Measurements from ENCODE around the gene SNX5. TPM values are rescaled to one million over a fixed set of nuclear protein-coding genes. Genes with fewer than 3 reads are reported as not detected.

Gene SNX5
- total and polyA plus RNA-seq, 2 of the 13 experiments (the other 11 are each of a cell fraction or from before 2014, with no cell fraction given): 664 to 1,040 TPM

DNA sequence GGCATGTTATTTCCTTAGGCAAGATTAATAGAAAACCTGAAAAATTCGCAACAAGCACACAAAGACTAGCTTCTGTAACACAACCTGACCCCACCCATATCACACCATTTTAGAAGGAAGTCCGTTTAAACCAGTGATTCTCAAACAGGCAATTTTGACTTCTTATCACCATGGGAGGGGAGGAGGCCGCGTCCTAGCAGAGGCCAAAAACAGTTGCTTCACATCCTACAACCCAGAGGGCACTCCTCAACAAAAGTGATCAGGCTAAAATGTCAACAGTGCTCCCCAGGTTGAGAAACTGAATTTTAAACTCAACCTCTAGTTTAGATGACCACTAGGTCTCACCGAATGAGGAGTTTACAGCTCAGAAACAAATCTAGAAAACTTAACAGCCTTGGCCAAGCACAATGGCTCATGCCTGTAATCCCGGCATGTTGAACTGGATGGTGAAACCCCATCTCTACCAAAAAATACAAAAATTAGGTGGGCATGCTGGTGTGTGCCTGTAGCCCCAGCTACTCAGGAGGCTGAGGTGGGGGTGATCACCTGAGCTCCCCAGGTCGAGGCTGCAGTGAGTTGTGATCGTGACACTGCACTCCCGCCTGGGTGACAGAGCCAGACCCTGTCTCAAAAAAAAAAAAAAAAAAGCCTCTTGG lies 3.4 kb downstream of the SNX5 start (continued):
- TF ChIP-seq, protein P1, sequence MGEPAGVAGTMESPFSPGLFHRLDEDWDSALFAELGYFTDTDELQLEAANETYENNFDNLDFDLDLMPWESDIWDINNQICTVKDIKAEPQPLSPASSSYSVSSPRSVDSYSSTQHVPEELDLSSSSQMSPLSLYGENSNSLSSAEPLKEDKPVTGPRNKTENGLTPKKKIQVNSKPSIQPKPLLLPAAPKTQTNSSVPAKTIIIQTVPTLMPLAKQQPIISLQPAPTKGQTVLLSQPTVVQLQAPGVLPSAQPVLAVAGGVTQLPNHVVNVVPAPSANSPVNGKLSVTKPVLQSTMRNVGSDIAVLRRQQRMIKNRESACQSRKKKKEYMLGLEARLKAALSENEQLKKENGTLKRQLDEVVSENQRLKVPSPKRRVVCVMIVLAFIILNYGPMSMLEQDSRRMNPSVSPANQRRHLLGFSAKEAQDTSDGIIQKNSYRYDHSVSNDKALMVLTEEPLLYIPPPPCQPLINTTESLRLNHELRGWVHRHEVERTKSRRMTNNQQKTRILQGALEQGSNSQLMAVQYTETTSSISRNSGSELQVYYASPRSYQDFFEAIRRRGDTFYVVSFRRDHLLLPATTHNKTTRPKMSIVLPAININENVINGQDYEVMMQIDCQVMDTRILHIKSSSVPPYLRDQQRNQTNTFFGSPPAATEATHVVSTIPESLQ (CRISPR knock-in tag; conservative IDR thresholded peaks at IDR 0.05): no peak
- TF ChIP-seq, protein P2, sequence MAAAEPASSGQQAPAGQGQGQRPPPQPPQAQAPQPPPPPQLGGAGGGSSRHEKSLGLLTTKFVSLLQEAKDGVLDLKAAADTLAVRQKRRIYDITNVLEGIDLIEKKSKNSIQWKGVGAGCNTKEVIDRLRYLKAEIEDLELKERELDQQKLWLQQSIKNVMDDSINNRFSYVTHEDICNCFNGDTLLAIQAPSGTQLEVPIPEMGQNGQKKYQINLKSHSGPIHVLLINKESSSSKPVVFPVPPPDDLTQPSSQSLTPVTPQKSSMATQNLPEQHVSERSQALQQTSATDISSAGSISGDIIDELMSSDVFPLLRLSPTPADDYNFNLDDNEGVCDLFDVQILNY (CRISPR knock-in tag; conservative IDR thresholded peaks at IDR 0.05): no peak
- TF ChIP-seq, protein P3, sequence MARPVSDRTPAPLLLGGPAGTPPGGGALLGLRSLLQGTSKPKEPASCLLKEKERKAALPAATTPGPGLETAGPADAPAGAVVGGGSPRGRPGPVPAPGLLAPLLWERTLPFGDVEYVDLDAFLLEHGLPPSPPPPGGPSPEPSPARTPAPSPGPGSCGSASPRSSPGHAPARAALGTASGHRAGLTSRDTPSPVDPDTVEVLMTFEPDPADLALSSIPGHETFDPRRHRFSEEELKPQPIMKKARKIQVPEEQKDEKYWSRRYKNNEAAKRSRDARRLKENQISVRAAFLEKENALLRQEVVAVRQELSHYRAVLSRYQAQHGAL (CRISPR knock-in tag; IDR thresholded peaks at IDR 0.05; ENCODE audit: not compliant biosample characterization): no peak
- TF ChIP-seq RBM39 (IDR thresholded peaks at IDR 0.05; ENCODE audit: low read depth, low read length, poor library complexity, severe bottlenecking): no peak
- TF ChIP-seq ZNF841 (CRISPR knock-in tag; IDR thresholded peaks at IDR 0.05; ENCODE audit: borderline replicate concordance): no peak
- 0 out of 2 replicates have a peak, but pooled peaks have one; percentile 52 for TF ChIP-seq MYNN (CRISPR knock-in tag; IDR thresholded peaks at IDR 0.05; ENCODE audit: low read depth)
- TF ChIP-seq FOXK2 (IDR thresholded peaks at IDR 0.05): no peak
- TF ChIP-seq HMGA1 (CRISPR knock-in tag; conservative IDR thresholded peaks at IDR 0.05): no peak
- TF ChIP-seq, protein P4, sequence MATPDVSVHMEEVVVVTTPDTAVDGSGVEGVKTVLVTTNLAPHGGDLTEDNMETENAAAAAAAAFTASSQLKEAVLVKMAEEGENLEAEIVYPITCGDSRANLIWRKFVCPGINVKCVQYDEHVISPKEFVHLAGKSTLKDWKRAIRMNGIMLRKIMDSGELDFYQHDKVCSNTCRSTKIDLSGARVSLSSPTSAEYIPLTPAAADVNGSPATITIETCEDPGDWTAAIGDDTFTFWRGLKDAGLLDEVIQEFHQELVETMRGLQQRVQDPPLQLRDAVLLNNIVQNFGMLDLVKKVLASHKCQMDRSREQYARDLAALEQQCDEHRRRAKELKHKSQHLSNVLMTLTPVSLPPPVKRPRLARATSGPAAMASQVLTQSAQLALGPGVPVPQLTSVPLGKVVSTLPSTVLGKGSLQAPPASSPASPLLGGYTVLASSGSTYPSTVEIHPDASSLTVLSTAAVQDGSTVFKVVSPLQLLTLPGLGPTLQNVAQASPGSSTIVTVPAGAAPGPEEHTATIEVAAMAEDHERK (CRISPR knock-in tag; IDR thresholded peaks at IDR 0.05; ENCODE audit: low read depth): no peak
- no peak for TF ChIP-seq ZNF891 (CRISPR knock-in tag; IDR thresholded peaks at IDR 0.05)
- TF ChIP-seq, protein P5, sequence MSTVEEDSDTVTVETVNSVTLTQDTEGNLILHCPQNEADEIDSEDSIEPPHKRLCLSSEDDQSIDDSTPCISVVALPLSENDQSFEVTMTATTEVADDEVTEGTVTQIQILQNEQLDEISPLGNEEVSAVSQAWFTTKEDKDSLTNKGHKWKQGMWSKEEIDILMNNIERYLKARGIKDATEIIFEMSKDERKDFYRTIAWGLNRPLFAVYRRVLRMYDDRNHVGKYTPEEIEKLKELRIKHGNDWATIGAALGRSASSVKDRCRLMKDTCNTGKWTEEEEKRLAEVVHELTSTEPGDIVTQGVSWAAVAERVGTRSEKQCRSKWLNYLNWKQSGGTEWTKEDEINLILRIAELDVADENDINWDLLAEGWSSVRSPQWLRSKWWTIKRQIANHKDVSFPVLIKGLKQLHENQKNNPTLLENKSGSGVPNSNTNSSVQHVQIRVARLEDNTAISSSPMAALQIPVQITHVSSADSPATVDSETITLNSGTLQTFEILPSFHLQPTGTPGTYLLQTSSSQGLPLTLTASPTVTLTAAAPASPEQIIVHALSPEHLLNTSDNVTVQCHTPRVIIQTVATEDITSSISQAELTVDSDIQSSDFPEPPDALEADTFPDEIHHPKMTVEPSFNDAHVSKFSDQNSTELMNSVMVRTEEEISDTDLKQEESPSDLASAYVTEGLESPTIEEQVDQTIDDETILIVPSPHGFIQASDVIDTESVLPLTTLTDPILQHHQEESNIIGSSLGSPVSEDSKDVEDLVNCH (CRISPR knock-in tag; IDR thresholded peaks at IDR 0.05): peak; percentile 17; the same call in 1 of the 2 replicates
- no peak for TF ChIP-seq ZNF839 (CRISPR knock-in tag; IDR thresholded peaks at IDR 0.05; ENCODE audit: borderline replicate concordance)
- no peak for TF ChIP-seq GABPB1 (CRISPR knock-in tag; IDR thresholded peaks at IDR 0.05)
- no peak for TF ChIP-seq ZFP36 (IDR thresholded peaks at IDR 0.05; ENCODE audit: borderline replicate concordance, low read depth, low read length, partially characterized antibody)
- peak; percentile 36; the same call in 1 of the 2 replicates for TF ChIP-seq ZFX (CRISPR knock-in tag; IDR thresholded peaks at IDR 0.05; ENCODE audit: low read depth)
- peak; percentile 46; the same call in 1 of the 2 replicates for TF ChIP-seq ISL2 (CRISPR knock-in tag; IDR thresholded peaks at IDR 0.05)
- TF ChIP-seq SMYD3 (CRISPR knock-in tag; IDR thresholded peaks at IDR 0.05): 0 out of 2 replicates have a peak, but pooled peaks have one; percentile 10
- TF ChIP-seq, protein P6, sequence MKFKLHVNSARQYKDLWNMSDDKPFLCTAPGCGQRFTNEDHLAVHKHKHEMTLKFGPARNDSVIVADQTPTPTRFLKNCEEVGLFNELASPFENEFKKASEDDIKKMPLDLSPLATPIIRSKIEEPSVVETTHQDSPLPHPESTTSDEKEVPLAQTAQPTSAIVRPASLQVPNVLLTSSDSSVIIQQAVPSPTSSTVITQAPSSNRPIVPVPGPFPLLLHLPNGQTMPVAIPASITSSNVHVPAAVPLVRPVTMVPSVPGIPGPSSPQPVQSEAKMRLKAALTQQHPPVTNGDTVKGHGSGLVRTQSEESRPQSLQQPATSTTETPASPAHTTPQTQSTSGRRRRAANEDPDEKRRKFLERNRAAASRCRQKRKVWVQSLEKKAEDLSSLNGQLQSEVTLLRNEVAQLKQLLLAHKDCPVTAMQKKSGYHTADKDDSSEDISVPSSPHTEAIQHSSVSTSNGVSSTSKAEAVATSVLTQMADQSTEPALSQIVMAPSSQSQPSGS (CRISPR knock-in tag; IDR thresholded peaks at IDR 0.05): peak; percentile 10; the same call in 1 of the 2 replicates
- TF ChIP-seq AKAP8 (CRISPR knock-in tag; IDR thresholded peaks at IDR 0.05): peak; percentile 33; the same call in 1 of the 2 replicates
